Medulla oblongata (tissue), 1 donor: Measurements from ENCODE around the gene CDH11.

Experiments
- DNase-seq: peaks from one replicate; pipeline ENCODE4 v3.0.0-alpha.2; 2015; ENCODE audit errors: extremely low spot score

Gene CDH11, protein sequence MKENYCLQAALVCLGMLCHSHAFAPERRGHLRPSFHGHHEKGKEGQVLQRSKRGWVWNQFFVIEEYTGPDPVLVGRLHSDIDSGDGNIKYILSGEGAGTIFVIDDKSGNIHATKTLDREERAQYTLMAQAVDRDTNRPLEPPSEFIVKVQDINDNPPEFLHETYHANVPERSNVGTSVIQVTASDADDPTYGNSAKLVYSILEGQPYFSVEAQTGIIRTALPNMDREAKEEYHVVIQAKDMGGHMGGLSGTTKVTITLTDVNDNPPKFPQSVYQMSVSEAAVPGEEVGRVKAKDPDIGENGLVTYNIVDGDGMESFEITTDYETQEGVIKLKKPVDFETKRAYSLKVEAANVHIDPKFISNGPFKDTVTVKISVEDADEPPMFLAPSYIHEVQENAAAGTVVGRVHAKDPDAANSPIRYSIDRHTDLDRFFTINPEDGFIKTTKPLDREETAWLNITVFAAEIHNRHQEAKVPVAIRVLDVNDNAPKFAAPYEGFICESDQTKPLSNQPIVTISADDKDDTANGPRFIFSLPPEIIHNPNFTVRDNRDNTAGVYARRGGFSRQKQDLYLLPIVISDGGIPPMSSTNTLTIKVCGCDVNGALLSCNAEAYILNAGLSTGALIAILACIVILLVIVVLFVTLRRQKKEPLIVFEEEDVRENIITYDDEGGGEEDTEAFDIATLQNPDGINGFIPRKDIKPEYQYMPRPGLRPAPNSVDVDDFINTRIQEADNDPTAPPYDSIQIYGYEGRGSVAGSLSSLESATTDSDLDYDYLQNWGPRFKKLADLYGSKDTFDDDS

DNA sequence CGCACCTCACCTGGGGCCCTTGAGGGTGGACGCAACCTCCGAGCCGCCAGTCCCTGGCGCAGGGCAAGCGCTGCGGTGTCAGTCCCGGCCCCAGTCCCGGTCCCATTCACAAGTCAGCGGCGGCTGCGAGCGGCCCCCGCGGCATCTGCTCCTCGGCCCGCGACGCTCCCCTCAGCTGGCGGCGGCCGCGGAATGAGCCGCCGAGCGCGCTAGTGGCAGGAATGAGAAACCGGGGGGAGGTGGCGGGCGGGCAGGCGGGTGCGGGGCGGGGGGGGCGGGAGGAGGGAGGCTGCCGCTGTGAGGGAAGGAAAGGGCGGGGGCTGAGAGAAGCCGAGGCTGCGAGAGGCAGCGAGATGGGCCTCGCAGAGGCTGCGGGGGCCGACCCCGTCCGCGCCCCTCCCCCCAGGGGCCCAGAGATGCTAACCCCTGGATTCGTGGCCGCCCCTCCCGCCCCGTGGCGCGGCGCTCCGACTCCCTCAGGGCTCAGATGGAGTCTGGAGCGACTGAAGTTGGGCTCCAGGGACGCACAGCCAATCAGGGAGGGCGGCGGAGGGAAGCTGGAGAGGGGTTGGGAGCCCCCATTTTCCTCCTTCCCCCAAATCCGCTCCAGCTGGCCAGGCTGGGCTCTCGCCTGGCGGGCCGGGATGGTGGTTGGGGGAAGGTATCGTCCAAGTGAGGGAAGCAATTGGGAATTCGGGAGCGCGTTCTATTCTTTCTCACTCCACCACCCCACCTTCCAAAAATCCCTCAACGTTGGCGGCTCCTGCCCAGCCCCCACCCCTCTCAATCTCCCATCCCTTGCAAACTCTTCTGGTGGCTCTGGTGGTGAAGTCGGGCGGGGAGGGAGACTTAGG is at the start of gene CDH11:
Gene CDH11, minus strand, starts transcription at position 194 of the 854 bp plus-strand sequence. CDS start 117,194 bp downstream, outside the sequence.
- peak; percentile 70 for DNase-seq

DNA sequence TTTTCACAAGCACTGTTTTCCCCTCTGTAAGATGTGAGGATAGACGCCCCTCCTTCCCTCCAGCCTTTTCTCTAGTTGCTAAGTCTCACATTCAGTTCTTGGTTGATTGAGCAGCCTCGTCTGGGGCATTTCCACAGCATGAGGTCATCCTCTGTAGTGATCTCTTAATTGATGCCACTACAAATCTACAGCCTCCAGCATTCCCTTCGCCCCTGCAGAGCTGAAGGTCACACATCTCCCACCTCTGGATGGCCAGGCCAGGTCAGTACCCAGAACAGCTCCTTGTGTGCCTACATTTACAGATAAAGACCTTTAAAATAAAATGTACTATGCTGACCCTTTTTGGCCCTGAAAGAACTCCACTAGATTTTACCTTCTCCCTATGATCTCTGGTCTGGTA is 32.5 kb upstream of the CDH11 start:
- DNase-seq, result no peak

DNA sequence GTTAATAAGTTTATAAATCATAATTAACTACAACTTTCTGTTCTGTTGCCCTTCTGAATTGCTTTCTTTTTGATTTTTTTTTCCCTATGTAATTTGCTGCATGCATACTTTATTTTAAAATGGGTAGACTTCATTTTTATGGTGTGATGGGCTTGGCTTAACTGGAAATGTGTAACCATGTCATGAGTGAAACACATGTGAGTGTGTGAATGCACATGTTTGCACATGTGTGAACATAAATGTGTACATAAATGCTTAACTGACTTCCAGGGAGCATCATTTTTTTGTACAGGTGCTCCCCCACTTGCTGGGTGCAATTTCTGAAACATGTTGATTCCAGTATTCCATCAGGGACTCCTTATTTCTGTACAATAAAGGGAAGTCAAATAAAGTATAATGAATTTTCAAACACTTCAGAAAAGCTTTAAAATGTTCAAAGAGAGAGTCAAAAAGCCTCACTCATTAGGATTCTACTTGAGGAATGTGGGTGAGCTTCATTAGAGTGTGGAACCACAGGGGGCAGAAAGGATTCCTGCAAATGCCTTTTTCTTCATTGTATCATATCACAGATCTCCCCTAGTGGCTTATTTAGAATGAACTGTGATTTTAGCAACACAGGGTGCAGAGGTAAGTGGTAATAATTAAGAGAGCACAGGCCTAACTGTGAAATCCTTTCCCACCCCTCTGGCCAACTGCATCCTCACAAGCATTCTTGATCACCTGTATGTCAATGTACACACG is 31.7 kb upstream of the CDH11 start:
- DNase-seq, result no peak

DNA sequence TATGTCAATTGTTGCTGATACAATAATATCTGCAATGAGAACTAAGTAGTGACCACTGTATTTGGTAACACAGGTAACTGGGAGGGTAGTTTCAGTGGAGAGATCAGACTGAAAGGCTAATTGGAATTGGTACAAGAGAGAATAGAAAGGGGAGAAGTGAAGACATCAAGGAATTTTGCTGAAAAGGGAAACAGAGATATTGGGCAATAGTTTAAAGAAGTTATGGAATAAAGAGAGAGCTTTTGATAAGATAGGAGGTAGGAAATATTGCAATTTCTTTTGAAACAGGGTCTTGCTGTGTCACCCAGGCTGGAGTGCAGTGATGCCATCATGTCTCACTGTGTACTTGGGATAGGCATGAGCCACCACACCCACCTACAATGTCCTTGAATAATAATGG is 26.9 kb upstream of the CDH11 start:
- no peak for DNase-seq

DNA sequence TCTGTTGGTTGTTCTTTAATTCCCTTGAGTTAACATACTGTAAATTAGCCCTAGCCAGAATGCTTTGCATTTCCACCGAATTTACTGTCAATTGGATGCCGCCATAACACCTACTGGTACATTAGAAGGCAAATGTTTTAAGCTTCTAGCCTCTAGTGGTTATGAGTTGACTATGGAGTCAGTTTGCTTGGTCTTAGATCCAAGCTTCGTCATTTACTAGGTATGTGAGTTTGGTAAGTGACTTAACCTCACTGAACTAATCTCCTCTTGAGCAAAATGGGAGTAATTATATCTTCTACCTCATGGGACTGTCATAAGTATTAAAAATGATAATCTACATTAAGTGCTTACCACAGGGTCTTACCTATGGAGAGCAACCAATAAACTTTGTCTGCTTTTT is 20.4 kb upstream of the CDH11 start:
- no peak for DNase-seq

DNA sequence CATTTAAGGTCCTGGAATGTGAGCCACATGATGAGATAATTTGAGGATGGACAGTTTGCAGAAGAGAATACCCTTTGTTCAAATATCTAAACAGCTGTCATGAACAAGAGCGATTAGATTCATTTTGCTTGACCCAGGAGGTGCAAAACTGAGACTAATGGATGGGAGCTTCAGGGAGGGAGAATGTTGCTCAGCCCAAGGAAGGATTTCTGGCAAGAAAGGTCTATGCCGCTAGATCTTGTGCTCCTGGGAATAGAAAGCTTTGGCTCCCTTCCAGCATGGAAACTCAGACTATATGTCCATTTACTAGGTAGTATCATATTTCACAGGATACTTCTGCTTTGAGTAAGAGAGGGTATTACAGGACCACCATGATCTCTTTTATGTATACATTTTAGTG is 14.8 kb upstream of the CDH11 start:
- no peak for DNase-seq

DNA sequence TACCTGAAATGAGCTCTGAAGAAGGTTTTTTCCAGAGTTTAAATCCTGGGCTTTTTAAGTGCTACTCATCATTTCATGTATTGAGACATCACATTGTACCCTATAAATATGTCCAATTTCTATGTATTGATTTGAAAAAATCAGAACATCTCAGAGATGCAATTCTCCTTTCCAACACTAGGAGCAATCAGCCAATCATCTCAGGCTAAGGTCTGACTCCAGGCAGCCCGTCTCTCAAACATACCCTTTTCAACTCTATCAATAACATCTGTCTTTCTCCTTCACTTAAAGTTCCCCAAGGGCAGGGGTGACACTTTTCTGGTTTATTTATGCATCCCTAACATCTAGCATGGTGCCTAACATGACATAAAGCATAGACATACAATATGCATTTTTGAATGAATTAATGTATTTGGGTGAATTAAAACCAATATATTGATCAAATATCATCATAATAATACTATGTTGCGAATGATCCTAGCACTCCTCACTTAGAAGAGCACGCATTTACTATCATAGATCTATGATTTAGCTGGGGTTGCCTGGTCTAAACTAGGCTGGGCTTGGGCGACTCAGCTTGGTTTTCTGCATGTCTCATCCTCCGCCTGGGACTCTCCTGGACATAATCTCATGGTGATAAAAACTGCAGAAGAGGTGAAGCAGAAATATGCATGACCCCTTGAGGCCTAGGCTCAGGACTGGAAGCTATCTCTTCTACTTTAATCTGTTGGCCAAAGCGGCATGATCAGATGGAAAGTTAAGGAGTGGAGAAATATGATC is 5.2 kb upstream of the CDH11 start:
- no peak for DNase-seq

DNA sequence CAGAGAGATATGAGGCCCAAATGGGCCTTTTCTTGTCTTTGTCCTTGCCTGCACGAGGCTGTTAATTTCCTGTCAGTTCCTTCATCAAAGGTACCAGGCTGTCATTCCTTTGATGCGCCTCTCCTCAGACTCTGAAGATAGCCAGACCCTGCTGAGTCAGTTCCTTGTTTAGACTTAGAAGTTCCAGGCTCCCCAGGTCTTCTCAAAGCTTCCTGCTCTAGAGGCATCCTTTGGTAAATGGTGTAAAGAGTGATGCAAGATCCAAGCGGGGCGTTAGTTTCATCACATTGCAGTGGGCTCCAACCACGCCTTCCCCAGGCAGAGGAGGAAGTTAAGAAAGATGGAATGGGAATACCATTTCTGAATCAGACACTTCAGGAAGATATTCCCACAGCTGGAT is 4.0 kb upstream of the CDH11 start:
- no peak for DNase-seq

DNA sequence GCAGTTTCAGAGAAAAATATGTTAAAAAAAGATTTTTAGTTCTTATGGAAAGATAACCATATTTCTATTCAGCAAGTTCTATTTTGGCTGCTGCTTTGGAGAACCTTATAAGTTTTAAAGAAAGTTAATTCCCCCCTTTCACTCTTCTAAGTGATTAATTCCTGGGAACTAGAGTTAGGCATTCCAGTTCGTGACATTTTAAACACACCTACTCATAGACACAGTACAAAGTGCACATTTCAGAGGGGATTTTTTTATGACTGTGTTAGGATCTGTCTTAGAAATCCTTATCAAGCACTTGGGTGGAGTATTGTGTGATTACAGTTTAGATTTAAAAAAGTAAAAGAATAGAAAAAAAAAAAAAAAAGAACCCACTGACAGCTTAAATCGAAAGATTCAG is 3.5 kb upstream of the CDH11 start:
- no peak for DNase-seq

DNA sequence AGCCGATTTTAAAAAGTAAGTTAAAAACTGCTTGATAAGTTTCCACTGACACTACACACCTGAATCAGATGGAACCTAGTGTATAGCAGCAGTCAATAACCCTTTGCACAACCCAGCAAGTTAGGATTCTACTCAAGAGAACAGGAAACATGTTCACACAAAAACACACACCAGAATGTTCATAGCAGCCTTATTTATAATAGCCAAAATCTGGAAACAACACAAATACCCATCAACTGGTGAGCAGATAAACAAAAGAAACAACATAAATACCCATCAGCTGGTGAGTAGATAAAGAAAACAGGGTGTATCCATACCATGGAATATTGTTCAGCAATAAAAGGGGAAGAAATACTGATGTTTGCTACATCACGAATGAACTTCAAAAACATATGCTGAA is 2.7 kb upstream of the CDH11 start:
- DNase-seq, result no peak

DNA sequence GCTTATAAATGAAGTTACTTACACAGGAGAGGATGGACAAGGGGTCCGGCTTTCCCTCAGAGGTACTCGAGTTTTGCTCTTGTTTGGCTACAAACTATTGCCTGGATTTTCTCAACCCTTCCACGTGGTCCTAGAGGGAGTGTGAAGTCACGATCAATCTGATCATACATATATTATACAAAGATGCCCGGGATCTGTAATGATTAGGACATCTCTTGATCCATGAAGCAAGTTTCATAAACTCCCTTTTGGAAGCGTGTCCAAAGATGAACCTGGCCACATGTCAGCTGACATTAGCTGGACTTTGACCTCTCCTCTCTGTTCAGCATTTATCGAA is 2.3 kb upstream of the CDH11 start:
- DNase-seq, result no peak

DNA sequence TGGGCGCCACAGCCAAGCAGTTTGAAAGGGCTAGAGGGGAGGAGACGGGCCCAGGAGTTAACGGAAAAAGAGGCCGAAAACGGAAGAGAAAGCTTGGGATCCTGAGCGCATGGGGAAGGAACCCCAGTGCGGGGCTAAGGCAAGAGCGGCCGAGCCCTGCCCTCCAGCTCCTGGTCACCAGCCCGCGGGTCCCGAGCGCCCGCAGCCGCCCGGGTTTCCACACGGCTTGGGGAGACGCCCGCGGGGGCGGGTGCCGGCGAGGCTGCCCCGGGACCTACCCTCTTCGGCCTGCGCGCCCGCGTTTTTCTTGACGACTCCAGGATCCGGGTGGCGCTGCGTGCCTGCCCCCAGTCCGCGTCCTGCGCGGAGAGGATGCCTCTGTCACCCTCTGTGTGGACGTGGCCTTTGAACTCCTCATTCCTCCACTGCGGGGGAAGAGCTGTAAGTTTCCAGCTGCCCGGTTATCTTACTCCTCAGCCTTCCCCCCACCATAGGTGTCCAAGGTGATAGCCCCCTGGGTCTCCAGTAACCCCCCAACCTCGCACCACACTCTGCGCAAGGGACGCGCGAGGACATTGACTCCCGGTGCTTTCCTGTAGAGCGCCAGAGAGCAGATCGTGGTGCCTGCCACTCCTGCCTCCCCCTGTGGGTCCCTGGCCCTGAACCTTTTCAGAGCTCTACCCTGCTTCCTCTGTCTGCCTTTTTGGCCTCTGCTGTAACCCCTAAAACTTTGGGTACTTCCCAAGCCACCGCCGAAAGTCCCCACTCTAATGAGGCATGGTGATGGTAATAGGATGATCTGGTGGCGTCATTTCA is 1.7 kb upstream of the CDH11 start:
- peak; percentile 18 for DNase-seq

DNA sequence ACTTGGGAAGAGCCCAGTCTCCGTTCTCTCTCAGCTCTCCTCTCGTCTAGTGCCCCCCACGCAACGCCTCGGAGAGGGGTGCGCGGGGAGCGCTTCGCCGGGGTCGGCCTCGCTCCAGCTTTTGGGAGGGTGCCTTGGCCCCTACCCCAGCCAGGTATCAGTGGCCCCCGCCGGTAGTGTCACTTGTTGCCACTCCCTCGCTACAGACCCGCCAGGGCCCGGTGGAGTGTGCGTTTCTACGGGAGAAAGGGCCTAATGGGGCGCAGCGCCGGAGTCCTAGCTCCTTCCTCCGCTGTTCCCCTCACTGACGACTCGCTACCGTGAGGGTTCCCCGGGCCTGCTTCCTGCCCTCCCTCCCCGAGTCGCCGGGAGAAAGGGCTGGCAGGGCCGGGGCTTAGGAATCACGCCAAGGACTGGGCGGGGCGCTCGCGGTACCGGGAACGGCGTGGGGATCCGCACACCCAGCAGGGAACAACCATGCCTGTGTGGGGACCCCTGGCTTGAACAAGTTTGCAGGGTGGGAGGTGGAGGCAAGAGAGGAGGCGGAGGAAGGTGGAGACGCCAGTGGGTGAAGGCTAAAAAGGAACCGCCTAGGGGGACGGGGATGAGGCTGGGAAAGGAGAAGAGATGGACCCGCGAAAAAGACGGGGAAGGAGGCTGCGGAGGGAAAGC is 997 bp upstream of the CDH11 start:
- peak; percentile 51 for DNase-seq

DNA sequence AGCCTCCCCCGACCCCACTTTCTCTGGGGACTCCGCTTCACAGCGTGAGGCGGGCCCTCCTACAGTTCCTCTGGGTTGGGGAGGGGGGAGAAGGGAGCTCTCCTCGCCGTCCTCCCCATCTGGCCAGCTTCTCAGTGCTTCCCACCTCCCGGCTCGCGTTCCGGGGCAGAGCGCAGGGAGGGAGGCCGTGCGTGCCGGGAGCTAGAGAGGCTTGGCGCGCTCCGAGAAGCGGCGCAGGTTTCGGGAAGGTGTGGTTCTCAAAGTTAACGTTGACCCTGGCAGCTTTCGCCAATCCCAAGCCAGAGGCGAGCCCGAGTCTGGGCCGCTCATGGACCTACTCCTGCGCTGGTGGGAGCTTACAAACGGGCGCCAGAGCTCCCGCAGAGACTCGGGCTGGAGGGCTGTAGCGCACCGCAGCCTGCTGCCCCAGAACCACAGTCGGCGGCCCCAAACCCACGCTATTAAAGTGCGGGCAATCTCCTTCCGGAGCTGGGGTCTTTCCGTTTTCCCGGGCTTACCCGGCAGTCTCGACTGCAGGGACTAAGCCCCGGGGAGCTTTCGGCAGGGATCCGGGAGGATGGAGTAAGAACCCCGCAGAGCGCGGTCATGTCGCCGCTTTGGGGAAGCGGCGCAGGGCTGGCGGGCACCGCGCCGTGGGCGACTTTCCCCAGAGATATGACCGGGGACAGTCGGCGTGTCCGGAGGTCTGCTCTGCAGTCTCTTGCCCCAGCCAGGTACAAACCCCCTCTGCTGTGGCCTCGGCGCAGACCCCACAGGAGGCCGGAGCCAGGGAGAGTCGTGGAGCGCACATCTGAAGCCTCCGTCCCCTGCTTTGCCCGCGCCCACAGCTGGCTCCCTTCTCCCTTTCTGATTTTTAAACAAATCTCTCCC is 787 bp downstream of the CDH11 start:
- peak; percentile 29 for DNase-seq

DNA sequence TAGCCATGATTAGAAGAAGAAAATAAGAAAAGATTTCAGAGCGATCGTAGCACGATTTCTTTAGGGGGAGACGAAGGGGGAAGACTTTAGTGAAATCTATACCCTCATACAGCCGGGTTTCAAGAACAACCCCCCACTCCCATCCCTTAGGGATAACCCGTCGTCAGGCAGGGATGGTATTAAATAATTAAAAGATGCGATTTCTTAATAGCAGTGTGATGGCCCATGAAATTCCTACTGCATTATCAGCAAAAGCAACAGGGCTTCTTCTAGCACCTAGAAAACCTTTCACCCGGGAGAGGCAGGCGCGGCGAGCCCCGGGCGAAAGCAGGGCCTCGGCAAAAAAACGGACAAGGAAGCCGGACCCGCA is 1.4 kb downstream of the CDH11 start:
- DNase-seq, result no peak

DNA sequence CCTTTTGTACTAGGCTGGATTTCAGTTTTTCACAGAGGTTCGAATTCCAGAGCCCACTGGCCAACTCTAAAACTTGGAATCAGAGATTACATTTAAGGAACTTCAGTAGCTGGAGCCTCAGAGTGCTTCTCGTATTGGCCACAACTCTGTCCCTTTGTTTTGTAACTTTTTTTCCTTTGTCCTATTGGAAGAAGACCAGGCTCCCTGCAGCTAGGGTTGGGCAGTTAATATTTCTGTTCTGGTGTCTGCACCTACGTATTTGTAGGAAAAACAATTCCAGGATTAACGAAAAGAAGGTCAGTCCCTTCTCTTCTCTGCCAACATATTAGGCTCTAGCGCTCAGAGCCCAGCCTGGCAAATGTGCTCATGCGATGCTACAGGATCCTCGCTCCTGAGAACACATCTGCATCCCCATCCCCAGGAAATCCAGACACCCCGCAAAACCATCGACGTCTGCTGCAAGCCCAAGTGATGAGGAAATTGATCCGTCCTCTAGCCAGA is 1.9 kb downstream of the CDH11 start:
- DNase-seq, result peak; percentile 72

DNA sequence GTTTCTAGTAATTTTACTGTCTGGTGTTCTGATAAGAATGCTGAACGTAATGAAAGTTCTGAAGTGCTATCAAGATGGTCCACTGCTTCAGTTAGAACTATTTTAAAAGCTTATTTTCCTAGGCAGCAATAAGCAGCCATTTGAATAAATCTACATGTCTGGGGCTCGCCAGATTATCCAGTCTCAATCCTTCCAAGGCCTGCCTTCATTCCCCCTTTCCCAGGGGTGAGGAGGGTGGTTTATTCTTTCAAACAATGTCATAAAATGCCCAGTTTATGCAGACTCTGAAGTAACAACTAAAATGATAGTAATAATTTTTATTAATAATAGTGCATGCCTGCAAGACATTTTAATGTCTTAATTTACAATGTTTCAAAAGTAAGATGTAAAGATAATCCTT is 2.4 kb downstream of the CDH11 start:
- peak; percentile 29 for DNase-seq

DNA sequence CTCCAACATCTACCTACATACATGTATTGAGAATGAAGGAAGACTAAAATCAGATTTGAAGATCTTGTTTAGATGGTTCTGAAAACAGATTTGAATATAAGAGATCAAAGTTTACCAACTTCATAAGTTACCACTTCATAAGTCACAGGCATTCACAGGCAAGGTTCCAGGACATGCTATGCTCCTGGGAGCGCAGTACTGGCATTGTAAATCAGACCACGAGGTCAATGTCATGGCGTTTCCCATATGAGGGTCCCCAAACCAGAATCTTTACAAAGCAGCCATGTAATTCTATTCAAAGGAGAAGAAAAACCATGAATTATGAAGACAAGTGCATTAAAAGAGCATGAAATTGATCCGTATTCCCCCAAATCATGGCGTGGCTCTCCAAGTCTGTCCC is 3.0 kb downstream of the CDH11 start:
- DNase-seq, result peak; percentile 41
